ENCODE measurements around the gene FAM107B. TPM values are rescaled to one million over a fixed set of nuclear protein-coding genes. Genes with fewer than 3 reads are reported as not detected.

FAM107B gene
- total and polyA plus RNA-seq, 7 experiments from 2014 or later: 167 to 236 (median 211) TPM

DNA sequence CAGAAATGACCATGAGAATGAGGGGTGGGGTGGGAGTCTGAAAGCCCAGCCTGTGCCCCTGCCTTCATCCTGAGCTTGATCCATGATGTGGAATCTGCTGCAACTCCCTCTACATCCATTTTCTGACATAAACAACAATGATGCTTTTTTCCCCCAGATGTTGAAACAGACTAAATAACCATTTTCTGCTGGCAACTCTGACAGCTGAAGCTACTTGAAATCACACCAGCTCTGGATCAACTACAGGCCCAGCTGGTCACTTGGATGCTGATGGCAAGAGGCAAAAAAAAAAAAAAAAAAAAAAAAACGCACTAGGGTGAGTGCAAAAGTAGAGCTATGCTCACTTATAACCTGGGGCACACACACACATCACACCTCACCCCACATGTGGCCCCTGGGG, 74.2 kb downstream of the FAM107B start:
- H3K9me3 Mint-ChIP-seq: peaks cover 0 to 7% (median 0%) of the 10 kb centered on the region in 11 donors
- Histone ChIP-seq H3K9me3 (ENCODE audit: control insufficient read depth in 2 of 3, low read length in 3 of 3) (no peaks in the 10 kb centered on the region), H3K27me3 (ENCODE audit: control insufficient read depth in 2 of 2, insufficient read depth in 2 of 2, low read length in 2 of 2) (no peaks in the 10 kb centered on the region), H3K4me1 (ENCODE audit: control insufficient read depth in 2 of 2, insufficient read depth in 2 of 2, low read length in 2 of 2) (no peaks in the 10 kb centered on the region), H3K27ac (ENCODE audit: low read depth, low read length) (no peak overlapping the region), H3K36me3 (ENCODE audit: control insufficient read depth in 2 of 3, insufficient read depth in 3 of 3, low read length in 3 of 3) (no peaks in the 10 kb centered on the region), H3K4me3 (ENCODE audit: low read length) (no peak overlapping the region)
- H3K27me3 Mint-ChIP-seq: no peaks in the 10 kb centered on the region
- POLR2A ChIA-PET: no interaction called here
- peaks cover 0 to 9% (median 0%) of the 10 kb centered on the region in 5 donors for H3K36me3 Mint-ChIP-seq
- H3K4me3 Mint-ChIP-seq: no peak overlapping the region
- H3K4me1 Mint-ChIP-seq: peaks cover 0 to 3% (median 0%) of the 10 kb centered on the region in 7 donors
- intact Hi-C loops (cut with micrococcal nuclease): no loop called here
- DNase-seq (no peak), ATAC-seq (no peak)
- no peak overlapping the region for H3K27ac Mint-ChIP-seq
- CTCF ChIA-PET: no interaction called here

DNA sequence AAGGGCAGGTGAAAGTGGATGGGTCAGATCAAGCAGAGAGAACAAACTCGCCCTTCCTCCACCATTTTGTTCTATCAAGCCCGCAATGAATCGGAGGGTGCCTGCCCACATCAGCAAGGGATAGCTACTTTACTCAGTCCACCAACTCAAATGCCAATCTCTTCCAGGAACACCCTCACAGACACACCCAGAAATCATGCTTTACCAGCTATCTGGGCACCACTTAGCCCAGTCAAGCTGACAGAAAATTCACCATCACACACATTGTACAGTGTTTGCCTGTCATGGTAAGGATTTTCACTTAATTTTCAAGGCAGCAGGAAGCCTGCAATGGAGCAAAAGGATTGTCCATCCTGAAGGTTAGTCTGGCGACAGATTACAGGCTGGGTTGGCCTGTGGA, 75.2 kb downstream of the FAM107B start:
- H3K4me1 ChIP-seq (ENCODE audit: control insufficient read depth in 2 of 2, insufficient read depth in 2 of 2, low read length in 2 of 2): no peaks in the 10 kb centered on the region
- no peaks in the 10 kb centered on the region for H3K36me3 ChIP-seq (ENCODE audit: control insufficient read depth in 2 of 3, insufficient read depth in 3 of 3, low read length in 3 of 3)
- intact Hi-C loops (cut with micrococcal nuclease): no loop called here
- H3K4me3 Mint-ChIP-seq: no peak overlapping the region
- ATAC-seq: no peak
- H3K27ac Mint-ChIP-seq: no peak overlapping the region
- peaks cover 0 to 7% (median 0%) of the 10 kb centered on the region in 11 donors for H3K9me3 Mint-ChIP-seq
- H3K4me1 Mint-ChIP-seq: peaks cover 0 to 3% (median 0%) of the 10 kb centered on the region in 7 donors
- ChIA-PET POLR2A (no interaction called here), CTCF (no interaction called here)
- H3K4me3 ChIP-seq (ENCODE audit: low read length): no peak overlapping the region
- peaks cover 0 to 9% (median 0%) of the 10 kb centered on the region in 5 donors for H3K36me3 Mint-ChIP-seq
- H3K27me3 Mint-ChIP-seq: no peaks in the 10 kb centered on the region
- H3K27me3 ChIP-seq (ENCODE audit: control insufficient read depth in 2 of 2, insufficient read depth in 2 of 2, low read length in 2 of 2): no peaks in the 10 kb centered on the region
- no peaks in the 10 kb centered on the region for H3K9me3 ChIP-seq (ENCODE audit: control insufficient read depth in 2 of 3, low read length in 3 of 3)
- no peak for DNase-seq
- H3K27ac ChIP-seq (ENCODE audit: low read depth, low read length): no peak overlapping the region

DNA sequence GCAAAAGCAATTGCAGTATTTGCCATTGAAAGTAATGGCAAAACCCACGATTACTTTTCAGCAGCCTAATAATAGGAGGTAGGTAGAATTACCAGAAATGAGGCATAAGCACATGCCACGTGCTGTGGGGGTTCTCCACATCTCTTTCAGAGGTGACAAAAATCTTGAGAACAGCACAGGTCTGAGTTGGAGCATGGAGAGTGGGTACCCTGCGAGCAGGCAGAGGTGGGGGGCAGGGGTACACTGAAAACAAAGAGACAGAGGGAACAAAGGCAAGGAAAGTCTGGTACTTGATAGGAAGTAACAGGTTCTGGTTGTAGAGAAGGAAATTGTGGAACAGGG, 75.9 kb downstream of the FAM107B start:
- no peaks in the 10 kb centered on the region for H3K36me3 ChIP-seq (ENCODE audit: control insufficient read depth in 2 of 3, insufficient read depth in 3 of 3, low read length in 3 of 3)
- H3K4me3 ChIP-seq (ENCODE audit: low read length): no peak overlapping the region
- no peaks in the 10 kb centered on the region for H3K9me3 ChIP-seq (ENCODE audit: control insufficient read depth in 2 of 3, low read length in 3 of 3)
- H3K27ac ChIP-seq (ENCODE audit: low read depth, low read length): no peak overlapping the region
- Mint-ChIP-seq H3K27me3 (peaks cover 0 to 2% (median 0%) of the 10 kb centered on the region in 5 donors), H3K4me1 (peaks cover 0 to 3% (median 0%) of the 10 kb centered on the region in 7 donors), H3K36me3 (peaks cover 0 to 9% (median 0%) of the 10 kb centered on the region in 5 donors), H3K4me3 (no peak overlapping the region), H3K27ac (no peak overlapping the region), H3K9me3 (peaks cover 0 to 7% (median 0%) of the 10 kb centered on the region in 11 donors)
- DNase-seq: no peak
- H3K27me3 ChIP-seq (ENCODE audit: control insufficient read depth in 2 of 2, insufficient read depth in 2 of 2, low read length in 2 of 2): no peaks in the 10 kb centered on the region
- no peak for ATAC-seq
- no peaks in the 10 kb centered on the region for H3K4me1 ChIP-seq (ENCODE audit: control insufficient read depth in 2 of 2, insufficient read depth in 2 of 2, low read length in 2 of 2)
- ChIA-PET POLR2A (no interaction called here), CTCF (no interaction called here)
- intact Hi-C loops (cut with micrococcal nuclease): no loop called here

DNA sequence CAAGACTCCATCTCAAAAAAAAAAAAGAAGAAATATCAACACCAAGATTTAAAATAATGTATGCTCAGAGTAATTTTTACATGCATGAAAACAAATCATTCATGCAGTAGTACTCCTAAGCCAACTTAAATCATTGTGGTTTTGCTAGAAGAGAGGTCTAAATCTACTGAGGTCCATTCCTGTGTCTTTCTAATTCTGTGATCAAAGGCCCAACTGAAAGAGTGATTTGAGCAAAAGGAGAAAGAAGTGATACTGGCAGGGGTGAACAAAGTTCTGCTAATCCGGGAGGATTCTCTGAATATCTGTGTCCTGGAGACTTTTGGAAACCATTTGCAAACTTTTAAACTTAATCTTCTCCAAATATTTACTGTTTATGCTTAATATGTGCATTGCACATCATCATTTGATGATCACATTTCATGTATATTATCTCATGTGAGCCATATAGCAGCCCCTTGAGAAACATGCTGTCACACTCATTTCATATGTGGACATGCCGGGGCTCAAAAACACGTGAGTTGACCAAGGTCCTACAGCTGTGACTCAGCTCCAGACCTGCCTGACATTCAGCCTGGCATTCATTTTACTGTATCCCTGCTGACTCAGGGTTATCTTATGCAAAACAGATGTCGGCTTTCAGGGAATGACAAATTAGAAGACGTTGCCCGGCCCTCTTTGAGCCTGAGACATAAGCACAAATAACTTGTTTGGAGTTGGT, 76.4 kb downstream of the FAM107B start:
- ChIA-PET POLR2A (no interaction called here), CTCF (no interaction called here)
- H3K27me3 ChIP-seq (ENCODE audit: control insufficient read depth in 2 of 2, insufficient read depth in 2 of 2, low read length in 2 of 2): no peaks in the 10 kb centered on the region
- intact Hi-C loops (cut with micrococcal nuclease): no loop called here
- peaks cover 0 to 3% (median 0%) of the 10 kb centered on the region in 7 donors for H3K4me1 Mint-ChIP-seq
- no peak overlapping the region for H3K27ac Mint-ChIP-seq
- ATAC-seq: no peak
- no peak overlapping the region for H3K27ac ChIP-seq (ENCODE audit: low read depth, low read length)
- H3K36me3 ChIP-seq (ENCODE audit: control insufficient read depth in 2 of 3, insufficient read depth in 3 of 3, low read length in 3 of 3): no peaks in the 10 kb centered on the region
- H3K4me3 ChIP-seq (ENCODE audit: low read length): no peak overlapping the region
- no peak for DNase-seq
- no peaks in the 10 kb centered on the region for H3K9me3 ChIP-seq (ENCODE audit: control insufficient read depth in 2 of 3, low read length in 3 of 3)
- peaks cover 0 to 7% (median 0%) of the 10 kb centered on the region in 11 donors for H3K9me3 Mint-ChIP-seq
- H3K36me3 Mint-ChIP-seq: peaks cover 0 to 9% (median 0%) of the 10 kb centered on the region in 5 donors
- peaks cover 0 to 2% (median 0%) of the 10 kb centered on the region in 5 donors for H3K27me3 Mint-ChIP-seq
- no peaks in the 10 kb centered on the region for H3K4me1 ChIP-seq (ENCODE audit: control insufficient read depth in 2 of 2, insufficient read depth in 2 of 2, low read length in 2 of 2)
- no peak overlapping the region for H3K4me3 Mint-ChIP-seq

DNA sequence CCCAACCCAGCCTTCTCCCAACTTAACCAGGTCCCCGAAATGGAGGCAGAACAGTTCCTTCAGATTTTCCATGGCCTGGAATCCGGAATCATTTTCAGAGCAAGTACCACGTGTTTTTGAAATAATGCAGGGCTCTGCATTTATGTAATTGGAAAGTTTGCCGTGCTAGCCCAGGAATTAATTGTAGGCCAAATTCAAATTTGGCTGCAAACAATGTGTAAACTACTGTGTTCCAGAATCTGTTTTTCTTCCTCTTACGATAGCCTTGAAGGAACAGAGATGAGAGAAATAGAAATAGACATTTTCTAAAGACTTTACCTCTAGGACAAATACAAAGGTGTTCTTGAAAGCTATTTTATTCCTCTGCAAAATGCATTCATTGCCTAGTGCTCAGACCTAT, 77.4 kb downstream of the FAM107B start:
- Histone ChIP-seq H3K27ac (ENCODE audit: low read depth, low read length) (no peak overlapping the region), H3K9me3 (ENCODE audit: control insufficient read depth in 2 of 3, low read length in 3 of 3) (no peaks in the 10 kb centered on the region), H3K4me3 (ENCODE audit: low read length) (no peak overlapping the region), H3K36me3 (ENCODE audit: control insufficient read depth in 2 of 3, insufficient read depth in 3 of 3, low read length in 3 of 3) (no peaks in the 10 kb centered on the region), H3K4me1 (ENCODE audit: control insufficient read depth in 2 of 2, insufficient read depth in 2 of 2, low read length in 2 of 2) (peaks cover 0 to 6% of the 10 kb centered on the region in 2 donors), H3K27me3 (ENCODE audit: control insufficient read depth in 2 of 2, insufficient read depth in 2 of 2, low read length in 2 of 2) (no peaks in the 10 kb centered on the region)
- Mint-ChIP-seq H3K27me3 (peaks cover 0 to 4% (median 0%) of the 10 kb centered on the region in 5 donors), H3K4me1 (peaks cover 0 to 6% (median 0%) of the 10 kb centered on the region in 7 donors), H3K36me3 (peaks cover 0 to 7% (median 0%) of the 10 kb centered on the region in 5 donors), H3K9me3 (peaks cover 0 to 7% (median 0%) of the 10 kb centered on the region in 11 donors), H3K27ac (no peak overlapping the region), H3K4me3 (no peak overlapping the region)
- intact Hi-C loops (cut with micrococcal nuclease): no loop called here
- ChIA-PET CTCF (no interaction called here), POLR2A (no interaction called here)
- ATAC-seq (no peak), DNase-seq (no peak)

DNA sequence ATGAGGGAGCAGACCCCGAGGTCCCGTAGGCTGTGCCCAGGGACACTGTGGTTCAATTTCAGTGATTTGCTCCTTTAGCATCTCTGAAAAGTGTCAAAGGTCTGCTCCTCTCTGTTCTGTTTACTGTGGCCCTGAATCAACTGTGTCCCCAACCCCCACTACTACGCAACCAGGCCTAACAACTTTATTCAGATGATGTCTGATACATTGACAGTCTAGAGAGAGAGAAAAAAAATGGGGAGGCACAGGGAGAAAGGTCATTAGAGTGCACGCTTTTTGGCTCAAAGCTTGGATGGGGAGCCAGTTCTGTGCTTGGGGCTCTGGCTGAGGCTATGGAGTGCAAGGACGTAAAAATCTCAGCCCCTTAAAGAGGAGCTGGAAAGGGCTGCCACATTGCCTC, 77.9 kb downstream of the FAM107B start:
- CTCF ChIA-PET: no interaction called here
- H3K27ac Mint-ChIP-seq: no peak overlapping the region
- no peak for DNase-seq
- Histone ChIP-seq H3K27ac (ENCODE audit: low read depth, low read length) (no peak overlapping the region), H3K36me3 (ENCODE audit: control insufficient read depth in 2 of 3, insufficient read depth in 3 of 3, low read length in 3 of 3) (no peaks in the 10 kb centered on the region), H3K4me1 (ENCODE audit: control insufficient read depth in 2 of 2, insufficient read depth in 2 of 2, low read length in 2 of 2) (peaks cover 0 to 6% of the 10 kb centered on the region in 2 donors), H3K27me3 (ENCODE audit: control insufficient read depth in 2 of 2, insufficient read depth in 2 of 2, low read length in 2 of 2) (no peaks in the 10 kb centered on the region), H3K9me3 (ENCODE audit: control insufficient read depth in 2 of 3, low read length in 3 of 3) (no peaks in the 10 kb centered on the region), H3K4me3 (ENCODE audit: low read length) (no peak overlapping the region)
- peaks cover 0 to 4% (median 0%) of the 10 kb centered on the region in 5 donors for H3K27me3 Mint-ChIP-seq
- POLR2A ChIA-PET: no interaction called here
- no peak for ATAC-seq
- peaks cover 0 to 7% (median 0%) of the 10 kb centered on the region in 5 donors for H3K36me3 Mint-ChIP-seq
- H3K4me3 Mint-ChIP-seq: no peak overlapping the region
- peaks cover 0 to 7% (median 0%) of the 10 kb centered on the region in 11 donors for H3K9me3 Mint-ChIP-seq
- peaks cover 0 to 7% (median 0%) of the 10 kb centered on the region in 7 donors for H3K4me1 Mint-ChIP-seq
- intact Hi-C loops (cut with micrococcal nuclease): no loop called here
